ENCODE data around the gene DVL2.

- peak; percentile 79 to 99 (median 88) for TF ChIP-seq CTCF (IDR thresholded peaks at IDR 0.05)
- TF ChIP-seq POLR2A (IDR thresholded peaks at IDR 0.05) = peak; percentile 29
Observed at GRCh38 chr17:7280519-7281073, 46.3 kb upstream of the DVL2 start.

Data from prostate gland (tissue), 2 donors.